ENCODE results near the gene OCIAD2. TPM values are rescaled to one million over a fixed set of nuclear protein-coding genes. Genes with fewer than 3 reads are reported as not detected.
"Not testable (repeated sequence)": the region's sequence is repeated elsewhere in the genome, so short reads cannot be mapped to it uniquely, and the experiment has no call there.

OCIAD2 gene
- total RNA-seq, 1 experiment from 2014 or later = 64.0 TPM

GRCh38 chr4:48851651-48852050 is 54.9 kb downstream of the OCIAD2 start:
- no peaks in the 10 kb centered on the region for H3K9me2 ChIP-seq (ENCODE audit: insufficient read depth)
- ChIA-PET RAD21 (ENCODE audit: low non-redundant PET in 1 of 2, low total read pairs in 2 of 2, uncharacterized antibody in 2 of 2, unreplicated experiment in 2 of 2) (no interaction called here), POLR2A (no interaction called here), CTCF (no interaction called here)
- no peak overlapping the region for H3K4me3 ChIP-seq (replicated peaks in 1 of 2; ENCODE audit: low read depth in 1 of 2, low read length in 2 of 2)
- peaks cover 37% of the 10 kb centered on the region for H3K79me2 ChIP-seq (ENCODE audit: insufficient read depth, low read length)
- BruUV-seq (replicated peaks) = no TSS peak
- intact Hi-C loops (cut with micrococcal nuclease) = loop anchor here (10.0 kb wide), 1 partner anchor 277 kb away; no protein-coding TSS in a partner anchor
- H4K20me1 ChIP-seq (ENCODE audit: insufficient read depth) = peaks cover 8% of the 10 kb centered on the region; the same call in 1 of the 2 replicates
- no peak overlapping the region for H3K27ac ChIP-seq (ENCODE audit: low read depth, low read length)
- H3K4me1 ChIP-seq (ENCODE audit: control insufficient read depth in 1 of 2, insufficient read depth in 2 of 2, low read length in 2 of 2) = no peaks in the 10 kb centered on the region
- no peak overlapping the region for H3K9ac ChIP-seq (ENCODE audit: low read length)
- H3K4me2 ChIP-seq (ENCODE audit: low read length) = no peak overlapping the region
- H2AFZ ChIP-seq (ENCODE audit: low read depth, low read length, poor library complexity, severe bottlenecking) = no peak overlapping the region
- no peak for DNase-seq (ENCODE audit: low read depth, low spot score)
- H3K27me3 ChIP-seq (ENCODE audit: insufficient read depth, low read length) = no peaks in the 10 kb centered on the region
- TF ChIP-seq REST (IDR thresholded peaks at IDR 0.05; ENCODE audit: low read depth) (no peak), SRF (IDR thresholded peaks at IDR 0.05; ENCODE audit: low read depth) (no peak), POLR2AphosphoS5 (IDR thresholded peaks at IDR 0.05; ENCODE audit: low read depth, low read length) (no peak), CBX3 (IDR thresholded peaks at IDR 0.05; ENCODE audit: low read depth) (no peak), ZFX (IDR thresholded peaks at IDR 0.05) (no peak), ELF1 (IDR thresholded peaks at IDR 0.05; ENCODE audit: borderline replicate concordance, low read depth) (no peak), EGR1 (IDR thresholded peaks at IDR 0.05; ENCODE audit: low read depth) (no peak), ATF3 (IDR thresholded peaks at IDR 0.05) (no peak), EZH2 (IDR thresholded peaks at IDR 0.05) (no peak), JUND (IDR thresholded peaks at IDR 0.05) (no peak)
- no peak for ATAC-seq
- H3K36me3 ChIP-seq (ENCODE audit: control insufficient read depth in 1 of 2, insufficient read depth in 2 of 2, low read length in 2 of 2) = peaks cover 19 to 30% of the 10 kb centered on the region in 2 experiments
- no peaks in the 10 kb centered on the region for H3K9me3 ChIP-seq (ENCODE audit: control insufficient read depth in 1 of 2, insufficient read depth in 1 of 2, low read depth in 1 of 2, low read length in 2 of 2)

GRCh38 chr4:48848799-48849198 is 57.8 kb downstream of the OCIAD2 start:
- H3K4me2 ChIP-seq (ENCODE audit: low read length); H2AFZ ChIP-seq (ENCODE audit: low read depth, low read length, poor library complexity, severe bottlenecking); H3K4me3 ChIP-seq (replicated peaks in 1 of 2; ENCODE audit: low read depth in 1 of 2, low read length in 2 of 2); H3K9me2 ChIP-seq (ENCODE audit: insufficient read depth); BruUV-seq (replicated peaks); DNase-seq (ENCODE audit: low read depth, low spot score); intact Hi-C loops (cut with micrococcal nuclease); H4K20me1 ChIP-seq (ENCODE audit: insufficient read depth); H3K9me3 ChIP-seq (ENCODE audit: control insufficient read depth in 1 of 2, insufficient read depth in 1 of 2, low read depth in 1 of 2, low read length in 2 of 2); RAD21 ChIA-PET (ENCODE audit: low non-redundant PET in 1 of 2, low total read pairs in 2 of 2, uncharacterized antibody in 2 of 2, unreplicated experiment in 2 of 2); H3K4me1 ChIP-seq (ENCODE audit: control insufficient read depth in 1 of 2, insufficient read depth in 2 of 2, low read length in 2 of 2); ATAC-seq; H3K27ac ChIP-seq (ENCODE audit: low read depth, low read length); H3K9ac ChIP-seq (ENCODE audit: low read length); H3K27me3 ChIP-seq (ENCODE audit: insufficient read depth, low read length): not testable (repeated sequence)
- ChIA-PET POLR2A (interaction anchor here (1.1 kb wide), 1 partner anchor 68 kb away, joined by 3 read pairs; no protein-coding TSS in a partner anchor), CTCF (interaction anchor here (0.8 kb wide), 1 partner anchor 96 kb away, joined by 3 read pairs; no protein-coding TSS in a partner anchor)
- peaks cover 64% of the 10 kb centered on the region for H3K79me2 ChIP-seq (ENCODE audit: insufficient read depth, low read length)
- peaks cover 15 to 31% of the 10 kb centered on the region in 2 experiments; a peak in 3 of 4 replicates for H3K36me3 ChIP-seq (ENCODE audit: control insufficient read depth in 1 of 2, insufficient read depth in 2 of 2, low read length in 2 of 2)
